ENCODE data around the gene PDGFRB. TPM values are rescaled to one million over a fixed set of nuclear protein-coding genes. Genes with fewer than 3 reads are reported as not detected.

PDGFRB gene
- total and polyA plus RNA-seq, 9 of the 15 experiments (the other 6 are each of a cell fraction or from before 2014, with no cell fraction given), result 0.01 to 1.5 (median 0.09) TPM; not detected in 3

GRCh38 chr5:150153957-150154617 is 1.6 kb downstream of the PDGFRB start:
- ATAC-seq (peak; percentile 71), FAIRE-seq (no peak), DNase-seq (ENCODE audit: extremely low read depth in 1 of 4, low spot score in 3 of 4) (no peak)
- intact Hi-C loops (cut with micrococcal nuclease), result no loop called here
- Histone ChIP-seq H3K4me1 (replicated peaks in 1 of 2; ENCODE audit: control insufficient read depth in 2 of 2, insufficient read depth in 2 of 2, low read length in 2 of 2) (peaks cover 4 to 11% of the 10 kb centered on the region in 2 experiments; a peak in 4 of 5 replicates), H3K27ac (ENCODE audit: extremely low read depth, low read depth, low read length) (no peak overlapping the region), H3K27me3 (ENCODE audit: control insufficient read depth in 2 of 2, insufficient read depth in 2 of 2, low read length in 2 of 2) (peaks cover 22 to 50% of the 10 kb centered on the region in 2 experiments; a peak in 4 of 5 replicates), H3K9me3 (replicated peaks; ENCODE audit: control insufficient read depth, insufficient read depth, low read depth, low read length) (no peaks in the 10 kb centered on the region), H3K79me2 (ENCODE audit: control insufficient read depth, insufficient read depth, low read length) (no peaks in the 10 kb centered on the region), H3K4me2 (ENCODE audit: insufficient read depth, low read length) (no peak overlapping the region), H3K9ac (ENCODE audit: insufficient read depth in 1 of 2, low read depth in 2 of 2, low read length in 2 of 2) (no peak overlapping the region), H3K9me1 (ENCODE audit: control insufficient read depth, insufficient read depth, low read length) (no peaks in the 10 kb centered on the region), H3K4me3 (no peak overlapping the region), H4K20me1 (replicated peaks; ENCODE audit: control insufficient read depth, insufficient read depth, low read length) (peaks cover 7% of the 10 kb centered on the region; the same call in 1 of the 2 replicates), H2AFZ (ENCODE audit: low read depth, low read length) (no peak overlapping the region), H3K36me3 (ENCODE audit: control insufficient read depth, insufficient read depth, low read length) (no peaks in the 10 kb centered on the region)
- CTCF ChIA-PET (ENCODE audit: low intra/inter-chr PET ratio), result no interaction called here
- no peak for TF ChIP-seq FOXP1 (CRISPR knock-in tag; IDR thresholded peaks at IDR 0.05)
- no peak for TF ChIP-seq BCL6 (CRISPR knock-in tag; IDR thresholded peaks at IDR 0.05)
- 0 out of 2 replicates have a peak, but pooled peaks have one; percentile 63 for TF ChIP-seq ZNF436 (CRISPR knock-in tag; IDR thresholded peaks at IDR 0.05)
- peak; percentile 93 for TF ChIP-seq ZFP36 (IDR thresholded peaks at IDR 0.05; ENCODE audit: low read depth, low read length, partially characterized antibody)
- no peak for TF ChIP-seq STAG1 (CRISPR knock-in tag; IDR thresholded peaks at IDR 0.05; ENCODE audit: borderline replicate concordance)
- TF ChIP-seq EHMT2 (IDR thresholded peaks at IDR 0.05), result no peak
- TF ChIP-seq SFPQ (IDR thresholded peaks at IDR 0.05; ENCODE audit: low read depth, low read length), result no peak
- TF ChIP-seq CTCF (IDR thresholded peaks at IDR 0.05 in 2 of 3, conservative IDR thresholded peaks at IDR 0.05 in 1 of 3; ENCODE audit: insufficient read depth in 2 of 3, low read depth in 1 of 3, low read length in 3 of 3), result 0 out of 6 replicates have a peak, but pooled peaks of 1 of the 3 experiments have one; percentile 6
- no peak for TF ChIP-seq FIP1L1 (IDR thresholded peaks at IDR 0.05; ENCODE audit: low read depth, low read length, poor library complexity, severe bottlenecking)
- no peak for TF ChIP-seq IRF1 (CRISPR knock-in tag; IDR thresholded peaks at IDR 0.05; ENCODE audit: borderline replicate concordance)
- WGBS (ENCODE audit: insufficient coverage, low coverage, missing lambda C conversion rate), result 14% methylated on average over 9 of the region's 9 CpGs
- POLR2A ChIA-PET, result interaction anchor here (0.6 to 1.5 kb wide), 3 partner anchors 10 to 895 kb away, joined by 3 read pairs; no protein-coding TSS in a partner anchor
- no TSS peak for BruUV-seq (replicated peaks)
- in situ Hi-C loops (cut with MboI), result no loop called here
